Ectodermal cell (in vitro differentiated cells): Measurements from ENCODE around the gene INPP5A.

ENCODE experiments used
- H3K27ac ChIP-seq: 2 replicates; pipeline ENCODE4 v1.7.0; 2013; ENCODE audit warnings: mild to moderate bottlenecking, low read depth, low read length; ENCODE audit not compliant: insufficient read depth, poor library complexity, severe bottlenecking
- H3K27me3 ChIP-seq: 2 replicates; pipeline ENCODE4 v1.7.0; 2013; ENCODE audit warnings: mild to moderate bottlenecking, low read length; ENCODE audit not compliant: insufficient read depth, control insufficient read depth, poor library complexity, severe bottlenecking
- H3K36me3 ChIP-seq: one replicate; pipeline ENCODE4 v1.7.0; 2013; ENCODE audit warnings: low read length; ENCODE audit not compliant: control insufficient read depth, insufficient read depth
- H3K4me1 ChIP-seq: one replicate; pipeline ENCODE4 v1.7.0; 2013; ENCODE audit warnings: low read length; ENCODE audit not compliant: control insufficient read depth, insufficient read depth
- H3K4me3 ChIP-seq: 2 replicates; pipeline ENCODE4 v1.7.0; 2013; ENCODE audit warnings: low read depth, low read length, control low read depth; ENCODE audit not compliant: insufficient read depth
- H3K9me3 ChIP-seq: 2 replicates; pipeline ENCODE4 v1.7.0; 2013; ENCODE audit warnings: mild to moderate bottlenecking, low read length, moderate library complexity; ENCODE audit not compliant: control insufficient read depth
- WGBS, 2 experiments: methylation state at CpG; one replicate each; pipeline ENCODE4 v1.1.7; 2013; ENCODE audit warnings: missing lambda C conversion rate in 2 of 2; 5-methylcytosine and 5-hydroxymethylcytosine counted together

The INPP5A gene

DNA sequence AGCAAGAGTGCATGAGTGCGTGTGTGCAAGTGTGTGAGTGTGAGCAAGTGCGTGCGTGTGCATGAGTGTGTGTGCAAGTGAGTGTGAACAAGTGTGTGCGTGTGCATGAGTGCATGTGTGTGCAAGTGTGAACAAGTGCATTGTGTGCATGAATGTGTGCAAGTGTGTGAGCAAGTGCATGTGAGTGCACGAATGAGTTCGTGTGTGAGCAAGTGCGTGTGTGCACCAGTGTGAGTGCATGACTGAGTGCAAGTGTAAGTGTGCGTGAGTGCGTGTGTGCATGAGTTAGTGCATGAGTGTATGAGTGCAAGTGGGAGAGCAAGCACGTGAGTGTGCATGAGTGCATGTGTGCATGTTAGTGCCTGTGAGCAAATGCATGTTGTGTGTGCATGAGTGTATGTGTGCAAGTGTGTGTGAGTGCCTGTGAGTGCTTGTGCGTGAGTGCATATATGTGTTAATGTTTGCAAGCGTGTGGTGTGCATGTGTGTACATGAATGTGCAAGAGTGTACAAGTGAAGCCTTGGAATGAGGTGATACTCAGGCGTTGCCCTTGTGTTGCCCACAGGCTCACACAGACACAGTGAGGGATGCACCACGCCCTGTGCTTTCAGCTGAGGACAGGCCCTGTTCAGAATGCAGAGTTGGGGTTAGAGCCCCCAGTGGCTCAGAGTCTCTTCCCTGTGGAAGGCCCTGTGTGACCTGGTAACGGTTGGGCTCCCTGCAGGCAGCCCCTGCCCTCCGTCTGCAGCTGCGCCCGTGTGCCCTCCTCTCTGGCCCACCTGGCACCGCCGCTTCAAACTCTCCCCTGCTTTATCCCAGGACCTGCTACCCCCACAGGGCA lies 151.2 kb downstream of the INPP5A start:
- H3K36me3 ChIP-seq, result no peaks in the 10 kb centered on the region
- H3K4me3 ChIP-seq, result no peak overlapping the region
- H3K27ac ChIP-seq, result no peak overlapping the region
- 94 to 95% methylated on average over 20 of the region's 20 CpGs for WGBS, 2 experiments
- H3K9me3 ChIP-seq, result no peaks in the 10 kb centered on the region
- H3K4me1 ChIP-seq, result peaks cover 4% of the 10 kb centered on the region
- no peaks in the 10 kb centered on the region for H3K27me3 ChIP-seq

- H3K36me3 ChIP-seq, result no peaks in the 10 kb centered on the region
Measured at GRCh38 chr10:132689721-132690360, 152.3 kb downstream of the INPP5A start.

GRCh38 chr10:132690401-132690800 lies 152.8 kb downstream of the INPP5A start:
- no peaks in the 10 kb centered on the region for H3K4me1 ChIP-seq

More at GRCh38 chr10:132689721-132690360, 152.3 kb downstream of the INPP5A start:
- Histone ChIP-seq H3K27me3 (no peaks in the 10 kb centered on the region), H3K4me1 (no peaks in the 10 kb centered on the region), H3K9me3 (no peaks in the 10 kb centered on the region), H3K4me3 (no peak overlapping the region), H3K27ac (no peak overlapping the region)
- 95 to 97% methylated on average over 25 of the region's 25 CpGs for WGBS, 2 experiments

GRCh38 chr10:132690821-132691610 lies 153.4 kb downstream of the INPP5A start:
- 96 to 97% methylated on average over 56 of the region's 56 CpGs for WGBS, 2 experiments
- Histone ChIP-seq H3K4me1 (no peaks in the 10 kb centered on the region), H3K4me3 (no peak overlapping the region), H3K36me3 (no peaks in the 10 kb centered on the region), H3K27ac (no peak overlapping the region), H3K9me3 (no peaks in the 10 kb centered on the region), H3K27me3 (no peaks in the 10 kb centered on the region)

More at GRCh38 chr10:132690401-132690800, 152.8 kb downstream of the INPP5A start:
- H3K4me3 ChIP-seq, result no peak overlapping the region
- no peaks in the 10 kb centered on the region for H3K9me3 ChIP-seq
- H3K36me3 ChIP-seq, result no peaks in the 10 kb centered on the region
- H3K27ac ChIP-seq, result no peak overlapping the region
- 96% methylated on average over 7 of the region's 7 CpGs for WGBS, 2 experiments
- H3K27me3 ChIP-seq, result no peaks in the 10 kb centered on the region

GRCh38 chr10:132691711-132692153 lies 154.1 kb downstream of the INPP5A start:
- Histone ChIP-seq H3K27ac (no peak overlapping the region), H3K27me3 (no peaks in the 10 kb centered on the region), H3K4me1 (no peaks in the 10 kb centered on the region), H3K4me3 (no peak overlapping the region), H3K9me3 (no peaks in the 10 kb centered on the region), H3K36me3 (no peaks in the 10 kb centered on the region)
- WGBS, 2 experiments, result 96 to 97% methylated on average over 48 of the region's 48 CpGs

DNA sequence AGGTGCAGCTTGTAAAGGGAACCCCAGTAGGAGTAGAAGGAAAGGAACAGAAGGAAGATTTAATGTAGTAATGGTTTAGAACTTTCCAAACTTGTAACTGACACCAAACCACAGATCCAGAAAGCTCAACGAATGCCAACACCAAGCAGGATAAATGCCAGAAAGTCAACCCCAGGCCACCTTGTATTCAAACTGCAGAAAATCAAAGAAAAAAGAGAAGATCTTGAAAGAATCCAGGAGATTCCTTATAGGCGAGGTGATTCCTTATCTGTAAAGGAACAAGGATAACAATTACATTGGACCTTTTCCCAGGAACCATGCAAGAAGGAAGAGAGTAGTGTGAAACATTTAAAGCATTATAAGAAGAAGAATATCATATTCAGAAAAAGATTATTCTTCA lies 154.7 kb downstream of the INPP5A start:
- 98 to 100% methylated on average over 2 of the region's 2 CpGs for WGBS, 2 experiments
- Histone ChIP-seq H3K27ac (no peak overlapping the region), H3K4me3 (no peak overlapping the region), H3K9me3 (no peaks in the 10 kb centered on the region), H3K36me3 (no peaks in the 10 kb centered on the region), H3K4me1 (no peaks in the 10 kb centered on the region), H3K27me3 (no peaks in the 10 kb centered on the region)

DNA sequence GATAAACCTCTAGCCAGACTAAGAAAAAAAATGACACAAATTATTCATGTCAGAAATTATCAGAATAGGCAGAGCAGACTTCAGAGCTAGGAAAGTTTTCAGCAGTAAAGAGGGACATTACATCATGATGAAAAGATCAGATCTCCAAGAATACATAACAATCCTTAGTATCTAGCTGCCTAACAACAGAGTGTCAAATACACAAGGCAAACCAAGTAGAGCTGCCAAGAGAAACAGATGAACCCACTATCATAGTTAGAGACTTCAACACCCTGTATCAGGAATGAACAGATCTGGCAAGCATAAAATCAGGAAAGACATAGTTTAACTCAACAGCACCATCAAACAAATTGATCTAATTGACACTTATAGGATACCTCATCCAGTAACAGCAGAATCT lies 156.1 kb downstream of the INPP5A start:
- H3K36me3 ChIP-seq, result no peaks in the 10 kb centered on the region
- no peaks in the 10 kb centered on the region for H3K4me1 ChIP-seq
- no peak overlapping the region for H3K27ac ChIP-seq
- H3K27me3 ChIP-seq, result no peaks in the 10 kb centered on the region
- no peak overlapping the region for H3K4me3 ChIP-seq
- H3K9me3 ChIP-seq, result no peaks in the 10 kb centered on the region

GRCh38 chr10:132696204-132696603 lies 158.6 kb downstream of the INPP5A start:
- H3K27me3 ChIP-seq, result no peaks in the 10 kb centered on the region
- no peak overlapping the region for H3K27ac ChIP-seq
- no peaks in the 10 kb centered on the region for H3K9me3 ChIP-seq
- 83 to 87% methylated on average over 2 of the region's 2 CpGs for WGBS, 2 experiments
- H3K36me3 ChIP-seq, result no peaks in the 10 kb centered on the region
- H3K4me1 ChIP-seq, result no peaks in the 10 kb centered on the region
- H3K4me3 ChIP-seq, result no peak overlapping the region

DNA sequence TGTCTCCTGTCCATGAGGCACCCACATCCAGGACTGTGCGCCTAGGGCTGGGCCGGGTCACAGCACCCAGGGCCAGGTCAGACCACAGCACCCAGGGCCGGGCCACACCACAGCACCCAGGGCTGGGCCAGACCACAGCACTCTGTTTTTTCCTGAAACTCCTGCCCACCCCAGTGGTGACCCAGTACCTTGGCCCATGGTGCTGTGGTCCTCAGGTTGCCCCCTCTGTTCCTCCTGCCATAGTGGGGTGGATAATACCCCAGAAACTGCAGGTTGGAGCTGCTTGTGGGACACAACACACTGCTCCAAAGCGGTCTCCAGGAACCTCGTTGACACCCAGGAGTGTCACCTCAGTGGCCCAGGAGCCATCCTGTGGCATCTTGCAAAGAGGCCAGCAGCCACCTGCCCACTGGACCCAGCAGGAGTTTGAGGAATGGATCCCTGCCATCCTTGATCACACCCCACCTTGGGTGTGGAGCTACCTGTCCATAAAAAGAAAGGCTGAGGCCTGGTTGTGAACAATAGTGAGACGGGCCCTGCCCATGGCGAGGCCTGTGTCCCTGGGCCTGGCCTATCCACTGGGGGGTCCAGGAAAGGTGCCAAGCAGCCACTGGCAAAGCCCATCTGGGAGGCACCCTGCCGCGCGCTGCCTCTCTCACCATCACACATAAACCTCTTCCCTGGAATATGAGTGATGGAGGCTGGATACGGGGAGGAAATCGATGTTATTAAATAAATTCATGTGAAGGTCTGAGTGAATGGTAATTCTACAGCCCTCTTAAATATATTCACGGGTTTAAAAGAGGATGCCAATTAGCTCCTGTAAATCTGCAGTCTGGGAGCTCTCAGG lies 159.4 kb downstream of the INPP5A start:
- no peak overlapping the region for H3K27ac ChIP-seq
- H3K4me1 ChIP-seq, result no peaks in the 10 kb centered on the region
- H3K9me3 ChIP-seq, result no peaks in the 10 kb centered on the region
- H3K36me3 ChIP-seq, result no peaks in the 10 kb centered on the region
- WGBS, 2 experiments, result 94 to 95% methylated on average over 10 of the region's 13 CpGs
- no peaks in the 10 kb centered on the region for H3K27me3 ChIP-seq
- no peak overlapping the region for H3K4me3 ChIP-seq
